HG03354 (cell line): Measurements from ENCODE around the gene C1QTNF7.

Source experiments
- ATAC-seq: cut with Tn5 transposase; IDR thresholded peaks from one replicate; pipeline ENCODE4 v1.9.1; 2021; ENCODE audit warnings: mild to moderate bottlenecking; ENCODE audit not compliant: unreplicated experiment, poor library complexity, severe bottlenecking

Gene C1QTNF7

DNA sequence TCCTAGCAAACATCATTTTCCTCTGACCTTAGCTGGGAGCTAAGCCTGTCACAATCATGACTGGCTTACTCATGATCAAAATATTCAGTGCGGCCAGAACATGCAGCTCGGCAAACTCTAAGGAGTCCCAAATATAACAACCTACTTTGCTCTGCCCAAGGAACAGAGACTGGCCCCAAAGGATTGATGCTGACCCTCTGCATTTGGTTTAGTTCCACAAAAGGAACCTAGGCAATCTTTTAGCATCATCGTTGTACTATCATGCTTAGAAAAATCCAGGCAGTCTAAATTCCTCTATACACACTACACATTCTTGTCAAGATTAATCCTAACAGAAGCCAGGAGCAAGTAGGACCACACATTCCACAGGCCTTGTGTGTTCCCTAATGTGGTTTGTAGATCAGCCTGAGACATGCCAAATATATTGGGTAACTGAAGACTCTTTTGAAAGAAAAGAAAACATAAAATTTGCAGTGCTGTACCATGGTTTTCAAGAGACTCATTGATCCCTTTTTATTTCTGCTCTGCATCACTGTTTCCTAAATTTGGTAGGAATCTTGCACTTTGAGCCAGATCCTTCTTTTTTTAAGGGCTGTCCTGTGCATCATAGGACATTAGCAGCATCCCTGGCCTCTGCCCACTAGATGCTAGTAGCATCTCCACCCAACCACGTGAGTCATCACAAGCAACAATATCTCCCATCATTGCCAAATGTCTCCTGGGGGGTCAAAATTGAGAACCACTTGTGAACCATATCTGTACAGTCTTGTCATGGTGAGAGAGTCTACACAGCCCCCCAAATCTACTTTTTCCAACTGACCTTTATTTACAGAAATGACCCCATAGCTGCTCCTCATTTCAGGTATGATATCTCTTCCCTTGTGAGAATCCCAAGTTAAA is 24.3 kb downstream of the C1QTNF7 start:
- no peak for ATAC-seq

DNA sequence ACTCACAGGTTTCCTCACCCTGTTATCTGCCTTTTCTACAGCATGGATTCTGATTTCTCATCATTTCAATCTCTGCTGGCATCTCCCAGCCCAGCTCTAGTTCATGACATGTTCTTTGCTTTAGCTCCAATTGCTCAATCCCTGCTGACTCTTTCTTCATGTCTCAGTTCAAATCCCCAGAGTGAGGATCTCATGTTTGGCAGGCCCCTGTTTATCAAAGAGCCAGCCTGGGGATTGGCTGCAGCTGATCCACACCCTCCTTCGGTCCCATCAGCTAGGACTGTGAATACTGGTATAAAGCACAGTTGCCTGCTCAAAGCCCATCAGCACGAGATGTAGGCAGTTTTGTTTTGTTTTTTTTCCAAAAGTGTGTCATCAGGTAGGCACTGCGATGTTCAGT is 27.5 kb downstream of the C1QTNF7 start:
- no peak for ATAC-seq

DNA sequence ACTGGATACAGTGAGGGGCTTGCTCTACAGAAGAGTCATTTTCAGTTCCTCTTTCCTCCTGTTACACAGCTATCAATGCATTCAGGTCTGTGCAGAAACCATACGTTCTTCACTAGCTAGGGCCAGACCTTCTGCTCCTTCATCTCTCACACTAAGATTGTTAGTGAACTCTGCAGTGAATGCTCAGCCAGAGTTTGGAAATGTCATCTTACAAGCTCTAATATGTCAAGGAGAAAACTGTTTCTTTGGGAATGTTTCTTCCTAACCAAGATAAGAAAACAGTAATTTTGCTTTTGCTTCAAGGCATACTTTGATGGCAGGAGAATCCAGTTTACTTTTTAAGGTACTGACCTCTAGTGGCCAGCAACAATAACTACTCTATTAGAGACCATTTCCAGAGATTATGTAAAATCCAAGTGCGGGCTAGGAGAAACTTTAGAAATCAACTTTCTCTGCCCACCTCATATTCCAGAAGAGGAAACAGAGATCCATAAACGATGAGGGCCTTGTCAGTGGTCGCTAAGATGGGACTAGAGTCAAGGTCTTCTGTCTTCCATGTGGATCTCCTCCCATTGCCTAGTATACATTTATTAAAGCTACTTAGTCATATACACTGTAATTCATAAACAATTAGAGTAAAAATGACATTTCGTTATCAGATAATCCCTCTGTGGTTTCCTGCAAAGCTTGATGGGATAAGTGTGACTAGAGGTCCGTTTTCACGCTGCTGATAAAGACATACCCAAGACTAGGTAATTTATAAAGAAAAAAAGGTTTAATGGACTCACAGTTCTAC is 29.8 kb downstream of the C1QTNF7 start:
- ATAC-seq, result peak; percentile 99

GRCh38 chr4:15458616-15459015 is 30.8 kb downstream of the C1QTNF7 start:
- no peak for ATAC-seq

DNA sequence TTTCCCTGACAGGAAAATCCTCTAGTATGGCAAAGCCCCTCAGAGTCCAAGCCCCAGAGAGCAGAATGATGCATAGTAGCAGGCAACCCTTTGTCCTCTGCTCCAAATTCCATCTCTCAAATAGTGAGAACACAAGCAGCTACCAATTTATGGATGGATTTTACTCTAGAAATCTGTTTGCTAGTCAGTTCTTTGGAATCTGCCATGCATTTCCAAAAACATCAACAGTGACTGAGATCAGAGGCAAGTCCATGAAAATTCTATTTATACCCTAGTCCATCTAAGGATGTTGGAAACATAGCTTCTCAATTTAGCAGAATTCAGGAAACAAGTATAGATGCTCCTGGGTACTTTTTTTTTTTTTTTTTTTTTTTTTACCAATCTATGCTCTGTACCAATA is 31.9 kb downstream of the C1QTNF7 start:
- ATAC-seq, result no peak

DNA sequence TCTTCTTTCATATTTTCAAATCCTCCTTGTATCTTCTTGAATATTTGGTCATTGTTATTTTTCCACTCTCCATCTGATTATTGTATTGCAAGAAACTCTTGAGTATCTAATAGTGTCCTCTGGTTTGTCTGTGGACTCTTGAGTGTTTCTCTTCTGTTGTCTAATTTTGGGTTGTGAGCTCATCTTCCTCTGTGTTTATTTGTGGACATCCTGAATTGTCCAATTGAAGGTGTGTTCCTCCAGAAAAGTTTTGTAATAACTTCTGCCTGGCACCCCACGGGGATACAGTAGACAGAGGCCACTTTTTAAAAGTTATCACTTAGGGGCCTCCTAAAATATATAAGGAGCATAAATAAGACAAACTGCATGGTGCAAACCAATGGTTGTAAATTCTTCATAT is 38.8 kb downstream of the C1QTNF7 start:
- no peak for ATAC-seq

GRCh38 chr4:15469402-15470127 is 41.7 kb downstream of the C1QTNF7 start, which contains the start of gene CC2D2A:
Gene CC2D2A (plus strand): TSS chr4:15469882. CDS start chr4:15475933, 6,051 bp downstream.
- no peak for ATAC-seq

GRCh38 chr4:15470128-15470475 is 42.3 kb downstream of the C1QTNF7 start:
- ATAC-seq, result no peak

- no peak for ATAC-seq
These were observed 48.6 kb downstream of the C1QTNF7 start for GRCh38 chr4:15476396-15476795.

DNA sequence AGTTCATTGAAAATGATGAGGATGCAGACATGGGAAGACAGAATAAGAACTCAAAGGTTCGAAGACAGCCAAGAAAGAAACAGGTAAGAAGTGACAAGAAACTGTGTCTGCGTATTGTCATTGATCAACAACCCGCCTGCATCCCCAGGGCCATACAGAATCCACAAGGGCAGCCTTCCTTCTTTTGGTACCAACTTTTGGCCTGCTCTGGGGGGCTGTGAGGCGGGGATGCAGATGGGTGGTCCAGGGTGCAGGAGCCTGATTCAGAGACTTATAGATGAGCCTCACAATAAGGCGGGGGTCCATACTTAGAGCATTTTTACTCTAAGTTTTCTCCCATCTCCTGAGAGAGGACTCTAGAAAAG is 50.9 kb downstream of the C1QTNF7 start:
- no peak for ATAC-seq

- ATAC-seq, result no peak
These were observed 51.5 kb downstream of the C1QTNF7 start for GRCh38 chr4:15479089-15479912.

DNA sequence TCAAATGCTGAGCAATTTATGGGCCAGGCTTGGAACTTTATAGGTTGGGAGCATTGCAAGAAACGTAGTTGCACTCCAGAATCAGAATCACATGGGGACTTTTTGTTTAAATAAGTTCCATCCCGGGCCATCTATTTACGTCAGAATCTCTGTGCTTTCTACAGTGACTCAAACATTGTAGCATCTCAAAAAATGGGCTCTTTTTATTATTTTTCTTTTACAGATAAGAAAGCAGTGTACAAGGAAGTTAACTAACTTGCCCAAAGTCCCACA is 52.0 kb downstream of the C1QTNF7 start:
- ATAC-seq, result no peak

DNA sequence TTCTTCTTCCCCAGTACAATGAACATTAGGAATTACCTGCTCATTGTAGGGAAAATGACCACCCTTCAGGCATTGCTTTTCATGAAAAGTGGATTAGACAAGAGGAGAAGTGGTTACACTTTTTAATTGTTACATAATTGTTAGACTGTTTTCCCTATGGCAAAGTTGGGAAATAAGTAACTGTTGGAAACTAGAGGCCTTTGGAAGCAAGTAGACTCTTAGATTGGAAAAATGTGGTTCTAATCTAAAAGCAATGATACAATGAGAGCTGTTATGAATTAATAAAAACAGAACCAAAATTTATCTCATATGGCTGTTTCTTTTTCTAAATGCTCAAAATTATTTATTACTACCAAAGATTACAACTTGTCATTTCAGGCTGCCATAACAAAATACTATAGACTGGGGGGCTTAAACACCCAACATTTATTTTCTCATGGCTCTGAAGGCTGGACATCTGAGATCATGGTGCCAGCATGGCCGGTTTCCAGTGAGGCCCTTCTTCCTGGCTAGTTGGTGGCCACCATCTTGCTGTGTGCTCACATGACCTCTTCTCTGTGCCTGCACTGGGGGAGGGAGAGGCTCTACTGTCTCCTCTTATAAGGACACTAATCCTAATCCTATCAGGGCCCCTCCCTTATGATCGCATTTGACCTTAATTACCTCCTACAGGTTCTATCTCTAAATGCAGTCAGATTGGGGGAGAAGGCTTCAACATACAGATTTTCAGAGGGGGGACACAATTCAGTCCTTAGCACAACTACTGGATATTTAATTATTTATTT is 54.3 kb downstream of the C1QTNF7 start:
- no peak for ATAC-seq

- ATAC-seq, result no peak
These were observed 55.0 kb downstream of the C1QTNF7 start for GRCh38 chr4:15482842-15483241.

DNA sequence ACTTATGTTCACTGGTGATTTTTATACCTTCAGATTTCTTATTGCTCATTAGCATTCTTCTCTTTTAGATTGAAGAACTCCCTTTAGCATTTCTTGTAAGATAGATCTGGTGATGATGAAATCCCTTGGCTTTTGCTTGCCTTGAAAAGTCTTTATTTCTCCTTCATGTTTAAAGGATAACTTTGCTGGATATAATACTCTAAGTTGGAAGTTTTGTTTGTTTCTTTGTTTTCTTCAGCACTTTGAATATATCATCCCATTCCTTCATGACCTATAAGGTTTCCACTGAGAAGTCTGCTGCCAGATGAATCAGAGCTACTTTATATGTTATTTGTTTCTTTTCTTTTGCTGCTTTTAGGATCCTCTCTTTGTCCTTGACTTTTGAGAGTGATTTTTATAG is 60.3 kb downstream of the C1QTNF7 start:
- ATAC-seq, result no peak

DNA sequence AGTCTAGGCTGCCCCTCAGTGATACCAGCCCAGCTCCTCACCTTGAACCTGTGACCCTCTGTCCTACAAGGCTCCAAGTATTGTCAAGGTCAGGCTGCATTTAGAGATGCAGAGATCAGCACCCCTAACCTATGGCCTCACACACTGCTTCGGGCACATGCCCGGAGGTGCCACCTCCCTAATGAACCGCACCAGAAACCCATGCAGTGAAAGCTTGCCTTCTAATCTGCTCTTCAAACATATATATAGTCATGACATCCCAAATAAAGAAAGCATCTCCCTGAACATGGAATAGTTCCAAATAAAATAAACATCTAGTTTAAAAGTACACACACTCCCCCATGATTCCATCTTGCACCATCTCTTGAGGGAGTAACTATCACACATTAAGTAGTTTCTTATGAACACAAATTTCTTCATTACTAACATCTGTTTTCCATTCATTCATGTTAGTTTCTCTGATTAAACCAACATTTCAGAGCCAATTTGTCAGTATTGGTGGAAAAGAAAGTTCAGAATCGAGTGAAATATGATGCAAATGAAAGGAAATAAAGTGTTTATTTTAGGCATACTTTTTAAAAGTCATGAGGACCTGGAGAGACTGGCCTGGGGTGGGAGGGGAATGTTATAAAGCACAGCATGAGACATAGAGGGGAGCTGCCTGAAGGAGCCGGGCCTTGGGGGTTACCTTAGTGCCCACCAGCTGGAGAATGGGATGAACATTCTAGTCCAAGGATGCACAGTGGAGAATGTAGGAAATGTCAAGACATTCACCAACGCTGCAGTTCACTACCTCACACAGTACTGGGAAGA is 61.0 kb downstream of the C1QTNF7 start:
- no peak for ATAC-seq

- no peak for ATAC-seq
These were observed 61.7 kb downstream of the C1QTNF7 start for GRCh38 chr4:15489551-15489950.

DNA sequence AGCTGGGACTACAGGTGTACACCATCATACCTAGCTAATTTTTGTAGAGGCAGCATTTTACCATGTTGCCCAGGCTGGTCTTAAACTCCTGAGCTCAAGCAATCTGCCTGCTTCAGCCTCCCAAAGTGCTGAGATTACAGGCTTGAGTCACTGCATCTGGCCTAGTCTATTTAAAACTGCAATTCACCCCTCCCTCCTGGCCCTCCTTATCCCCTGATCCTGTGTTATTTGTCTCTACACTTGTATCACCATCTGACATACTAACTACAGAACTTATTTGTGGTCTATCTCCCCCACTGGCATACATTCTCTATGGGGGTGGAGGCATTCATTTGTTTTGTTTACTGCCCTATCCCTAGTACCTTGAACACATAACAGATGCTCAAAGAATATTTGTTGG is 65.6 kb downstream of the C1QTNF7 start:
- ATAC-seq, result no peak
